OCI-LY1 (cell line): ENCODE data around the gene PAX2.

Experiments used
- H2AFZ ChIP-seq: fragments of 200-600 bp; sonication (generic), shearing (Covaris generic); 2 replicates; pipeline ENCODE4 v1.6.0; 2014; ENCODE audit warnings: antibody characterized with exemption, mild to moderate bottlenecking, low read length
- H3F3A ChIP-seq: fragments of 200-600 bp; sonication (generic), shearing (Covaris generic); 2 replicates; pipeline ENCODE4 v1.6.0; 2014; ENCODE audit warnings: mild to moderate bottlenecking, antibody characterized with exemption, low read length, moderate library complexity; ENCODE audit not compliant: insufficient read depth
- H3K27ac ChIP-seq: fragments of 200-600 bp; sonication (generic); 2 replicates; pipeline ENCODE4 v1.5.1; 2014; ENCODE audit warnings: low read length, mixed run types, mild to moderate bottlenecking, low read depth; ENCODE audit not compliant: poor library complexity, severe bottlenecking
- H3K27me3 ChIP-seq: fragments of 200-600 bp; sonication (generic); 2 replicates; pipeline ENCODE4 v1.6.0; 2014; ENCODE audit warnings: antibody characterized with exemption, mild to moderate bottlenecking, low read length, moderate library complexity; ENCODE audit not compliant: insufficient read depth
- H3K36me3 ChIP-seq: fragments of 200-600 bp; sonication (generic); 2 replicates; pipeline ENCODE4 v1.6.1; 2014; ENCODE audit warnings: mild to moderate bottlenecking, antibody characterized with exemption, low read length, moderate library complexity, mixed read lengths; ENCODE audit not compliant: insufficient read depth
- H3K4me1 ChIP-seq: fragments of 200-600 bp; sonication (generic); 2 replicates; pipeline ENCODE4 v1.5.1; 2014; ENCODE audit warnings: mild to moderate bottlenecking, low read length, moderate library complexity; ENCODE audit not compliant: insufficient read depth, severe bottlenecking
- H3K4me2 ChIP-seq: fragments of 200-600 bp; sonication (generic), shearing (Covaris generic); 2 replicates; pipeline ENCODE4 v1.6.1; 2014; ENCODE audit warnings: low read length
- H3K4me3 ChIP-seq: fragments of 200-600 bp; sonication (generic); 2 replicates; pipeline ENCODE4 v1.5.1; 2014; ENCODE audit warnings: low read length, low read depth, mild to moderate bottlenecking, mixed read lengths; ENCODE audit not compliant: poor library complexity, severe bottlenecking
- H3K79me2 ChIP-seq: fragments of 200-600 bp; shearing (Covaris generic); 2 replicates; pipeline ENCODE4 v1.6.1; 2016; ENCODE audit warnings: mixed run types, low read length, mixed read lengths; ENCODE audit not compliant: insufficient read depth
- H3K9ac ChIP-seq: fragments of 200-600 bp; sonication (generic), shearing (Covaris generic); 2 replicates; pipeline ENCODE4 v1.6.1; 2014; ENCODE audit warnings: mild to moderate bottlenecking, low read length, mixed read lengths
- H3K9me2 ChIP-seq: fragments of 200-600 bp; sonication (generic), shearing (Covaris generic); 2 replicates; pipeline ENCODE4 v1.6.1; 2014; ENCODE audit warnings: low read depth, mild to moderate bottlenecking, low read length, mixed read lengths
- H3K9me3 ChIP-seq: fragments of 200-600 bp; shearing (Covaris generic); 2 replicates; pipeline ENCODE4 v1.6.1; 2014; ENCODE audit warnings: low read length, mixed read lengths
- H4K20me1 ChIP-seq: fragments of 200-600 bp; sonication (generic), shearing (Covaris generic); 2 replicates; pipeline ENCODE4 v1.6.0; 2016; ENCODE audit warnings: mild to moderate bottlenecking, low read length; ENCODE audit not compliant: insufficient read depth
- CTCF ChIP-seq: fragments of 200-600 bp; sonication (generic), shearing (Covaris generic); IDR thresholded peaks from 2 replicates; pipeline ENCODE4 v1.5.1; 2017; ENCODE audit warnings: mild to moderate bottlenecking, antibody characterized with exemption, low read length, moderate library complexity, mixed read lengths
- EZH2 ChIP-seq: fragments of 200-600 bp; sonication (generic), shearing (Covaris generic); IDR thresholded peaks from 2 replicates; pipeline ENCODE4 v1.8.0; 2017; ENCODE audit warnings: borderline replicate concordance, mixed run types, mild to moderate bottlenecking, antibody characterized with exemption, low read length, moderate library complexity, mixed read lengths

PAX2 gene

GRCh38 chr10:100717166-100717565 lies 28.2 kb upstream of the PAX2 start:
- no peaks in the 10 kb centered on the region for H3K27me3 ChIP-seq
- H3K79me2 ChIP-seq, result no peaks in the 10 kb centered on the region
- H3K9me2 ChIP-seq, result no peaks in the 10 kb centered on the region
- no peaks in the 10 kb centered on the region for H3F3A ChIP-seq
- H3K9me3 ChIP-seq, result no peaks in the 10 kb centered on the region
- no peak overlapping the region for H3K4me3 ChIP-seq
- TF ChIP-seq CTCF (no peak), EZH2 (no peak)
- H3K4me2 ChIP-seq, result no peak overlapping the region
- no peak overlapping the region for H3K9ac ChIP-seq
- no peak overlapping the region for H2AFZ ChIP-seq
- no peak overlapping the region for H3K27ac ChIP-seq
- no peaks in the 10 kb centered on the region for H4K20me1 ChIP-seq
- H3K36me3 ChIP-seq, result no peaks in the 10 kb centered on the region
- no peaks in the 10 kb centered on the region for H3K4me1 ChIP-seq

- H4K20me1 ChIP-seq, result no peaks in the 10 kb centered on the region
- no peaks in the 10 kb centered on the region for H3K9me2 ChIP-seq
- no peak overlapping the region for H2AFZ ChIP-seq
- TF ChIP-seq EZH2 (no peak), CTCF (no peak)
- H3K4me1 ChIP-seq, result no peaks in the 10 kb centered on the region
- no peak overlapping the region for H3K27ac ChIP-seq
- H3K9ac ChIP-seq, result no peak overlapping the region
- no peaks in the 10 kb centered on the region for H3F3A ChIP-seq
- H3K36me3 ChIP-seq, result no peaks in the 10 kb centered on the region
- H3K9me3 ChIP-seq, result no peaks in the 10 kb centered on the region
- H3K4me3 ChIP-seq, result no peak overlapping the region
- no peaks in the 10 kb centered on the region for H3K27me3 ChIP-seq
- H3K4me2 ChIP-seq, result no peak overlapping the region
- H3K79me2 ChIP-seq, result no peaks in the 10 kb centered on the region
Observed at GRCh38 chr10:100718197-100718742, 27.1 kb upstream of the PAX2 start.

- H3K27ac ChIP-seq, result no peak overlapping the region
- H3F3A ChIP-seq, result no peaks in the 10 kb centered on the region
- H3K79me2 ChIP-seq, result no peaks in the 10 kb centered on the region
- H3K9me2 ChIP-seq, result no peaks in the 10 kb centered on the region
- H3K9me3 ChIP-seq, result no peaks in the 10 kb centered on the region
- H3K4me3 ChIP-seq, result no peak overlapping the region
- no peaks in the 10 kb centered on the region for H3K36me3 ChIP-seq
- no peaks in the 10 kb centered on the region for H4K20me1 ChIP-seq
- H3K9ac ChIP-seq, result no peak overlapping the region
- H3K27me3 ChIP-seq, result no peaks in the 10 kb centered on the region
- TF ChIP-seq CTCF, result no peak
- TF ChIP-seq EZH2, result no peak
- no peaks in the 10 kb centered on the region for H3K4me1 ChIP-seq
- no peak overlapping the region for H2AFZ ChIP-seq
- H3K4me2 ChIP-seq, result no peak overlapping the region
Observed at GRCh38 chr10:100723180-100723579, 22.2 kb upstream of the PAX2 start.
